Gastrocnemius medialis (tissue), 4 donors: ENCODE measurements around the gene HUWE1. TPM values are rescaled to one million over a fixed set of nuclear protein-coding genes. Genes with fewer than 3 reads are reported as not detected.

Experiments used
- ATAC-seq, 2 donors: fragments of 150-250 bp; one replicate each; pipeline ENCODE4 v1.9.1; 2016
- DNase-seq, 2 donors: peaks; one replicate each; pipeline ENCODE4 v3.0.0-alpha.2; 2019
- H3K27ac ChIP-seq, 4 donors: fragments of 200-600 bp; sonication (generic); 1 replicate in 1 of 4; 2 replicates in 3 of 4; pipeline ENCODE4 v1.5.1; 2016 to 2018; ENCODE audit warnings: mild to moderate bottlenecking in 2 of 4, moderate library complexity in 1 of 4
- H3K27me3 ChIP-seq, 3 donors: fragments of 200-600 bp; sonication (generic) in 2 of 3; 1 replicate in 1 of 3; 2 replicates in 2 of 3; pipeline versions ENCODE4 v1.5.1 to v1.6.0; 2016 to 2019; ENCODE audit warnings: mild to moderate bottlenecking in 1 of 3, moderate library complexity in 1 of 3
- H3K36me3 ChIP-seq, 2 donors: fragments of 200-600 bp; sonication (generic) in 1 of 2; one replicate each; pipeline ENCODE4 v1.5.1; 2017 to 2018
- H3K4me1 ChIP-seq, 2 donors: fragments of 200-600 bp; sonication (generic) in 1 of 2; one replicate each; pipeline ENCODE4 v1.5.1; 2016 to 2017; ENCODE audit warnings: mild to moderate bottlenecking in 2 of 2
- H3K4me3 ChIP-seq, 4 donors: fragments of 200-600 bp; sonication (generic) in 3 of 4; 1 replicate in 1 of 4; 2 replicates in 3 of 4; pipeline ENCODE4 v1.5.1; 2016 to 2019; ENCODE audit warnings: mild to moderate bottlenecking in 2 of 4
- H3K9me3 ChIP-seq, 3 donors: fragments of 200-600 bp; sonication (generic) in 2 of 3; 1 replicate in 1 of 3; 2 replicates in 2 of 3; pipeline ENCODE4 v1.5.1; 2016 to 2019
- CTCF ChIP-seq, 5 experiments: fragments of 450-650 bp in 3 of 5; fragments of 200-600 bp in 2 of 5; sonication (generic) in 2 of 5; IDR thresholded peaks in 4 of 5; conservative IDR thresholded peaks in 1 of 5; 1 replicate in 4 of 5; 2 replicates in 1 of 5; pipeline ENCODE4 v1.5.1; 2016 to 2019; ENCODE audit warnings: antibody characterized with exemption in 5 of 5, mild to moderate bottlenecking in 3 of 5, moderate library complexity in 3 of 5
- POLR2A ChIP-seq, 2 donors: fragments of 450-650 bp; IDR thresholded peaks; one replicate each; pipeline ENCODE4 v1.6.1; 2017; ENCODE audit warnings: antibody characterized with exemption in 2 of 2, mild to moderate bottlenecking in 2 of 2, moderate library complexity in 2 of 2
- in situ Hi-C, 4 donors: fragments of 200-750 bp; cut with MboI; loops; one replicate each; pipeline versions ENCODE4 v1.15.0 to v1.8.0; 2017; ENCODE audit warnings: low sequenced_read_pairs in 4 of 4
- intact Hi-C: fragments of 100-400 bp; cut with DNase I; formaldehyde crosslinking; loops from one replicate; pipeline ENCODE4 v1.15.1; 2023; ENCODE audit warnings: low total_unique reads
- total RNA-seq, 4 donors: library from RNA; depleted of rRNA; stranded (reverse); fragments of >200 nt; gene quantifications; one replicate each; pipeline versions ENCODE4 v1.1.0 to v1.2.3, GENCODE V29; 2016

Gene HUWE1
- total RNA-seq, 4 donors from 2014 or later, result 99.7 to 173 (median 142) TPM

DNA sequence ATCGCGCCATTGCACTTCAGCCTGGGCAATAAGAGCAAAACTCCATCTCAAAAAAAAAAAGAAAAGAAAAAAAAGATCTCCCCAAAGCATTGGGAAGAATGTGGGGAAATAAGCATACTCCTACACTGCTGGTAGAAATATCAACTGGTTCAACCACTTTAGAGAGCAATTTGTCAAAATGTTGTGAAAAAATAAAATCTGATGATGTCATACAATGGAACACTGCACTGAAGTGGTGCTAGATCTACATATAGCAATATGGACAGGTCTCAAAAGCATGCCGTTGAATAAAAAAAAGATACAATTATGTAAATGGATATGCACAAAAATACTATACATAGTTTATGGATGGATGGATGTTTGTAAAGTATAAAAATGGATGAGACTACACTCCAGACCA lies 18.3 kb upstream of the HUWE1 start:
- in situ Hi-C loops (no loop called here), intact Hi-C loops (no loop called here)
- Histone ChIP-seq H3K4me3 (no peak overlapping the region), H3K27me3 (no peaks in the 10 kb centered on the region), H3K36me3 (no peaks in the 10 kb centered on the region), H3K4me1 (no peaks in the 10 kb centered on the region), H3K9me3 (no peaks in the 10 kb centered on the region), H3K27ac (no peak overlapping the region)
- DNase-seq, result no peak
- ATAC-seq, result no peak
- TF ChIP-seq CTCF (IDR thresholded peaks at IDR 0.05 in 4 of 5, conservative IDR thresholded peaks at IDR 0.05 in 1 of 5) (no peak), POLR2A (IDR thresholded peaks at IDR 0.05) (no peak)

DNA sequence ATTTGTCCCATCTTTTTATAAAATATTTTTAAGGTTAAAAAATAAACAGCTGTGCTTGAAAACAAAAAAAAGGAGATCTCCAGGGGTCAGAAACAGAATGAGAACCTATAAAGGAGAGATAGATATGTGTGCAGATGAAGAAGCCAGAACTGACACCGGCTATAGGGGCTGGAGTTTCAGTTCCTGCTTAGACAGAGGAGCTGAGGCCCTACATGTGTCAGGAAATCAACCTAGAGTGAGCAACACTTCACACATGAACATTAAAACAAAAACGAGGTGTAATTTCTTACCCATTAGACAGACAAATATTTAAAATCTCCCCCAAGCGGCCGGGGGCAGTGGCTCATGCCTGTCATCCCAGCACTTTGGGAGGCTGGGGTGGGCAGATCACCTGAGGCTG lies 17.8 kb upstream of the HUWE1 start:
- DNase-seq (no peak), ATAC-seq (no peak)
- intact Hi-C loops, result no loop called here

GRCh38 chrX:53695946-53696549 lies 9.5 kb upstream of the HUWE1 start:
- no peaks in the 10 kb centered on the region for H3K4me1 ChIP-seq
- H3K9me3 ChIP-seq, result no peaks in the 10 kb centered on the region
- H3K27me3 ChIP-seq, result no peaks in the 10 kb centered on the region
- H3K4me3 ChIP-seq, result no peak overlapping the region
- ATAC-seq, result no peak
- H3K27ac ChIP-seq, result no peak overlapping the region
- DNase-seq, result no peak
- H3K36me3 ChIP-seq, result no peaks in the 10 kb centered on the region
- no peak for TF ChIP-seq POLR2A (IDR thresholded peaks at IDR 0.05)
- no peak for TF ChIP-seq CTCF (IDR thresholded peaks at IDR 0.05 in 4 of 5, conservative IDR thresholded peaks at IDR 0.05 in 1 of 5)
- in situ Hi-C loops (no loop called here), intact Hi-C loops (no loop called here)

More for the DNA sequence above, 17.8 kb upstream of the HUWE1 start:
- Histone ChIP-seq H3K4me3 (no peak overlapping the region), H3K27ac (no peak overlapping the region), H3K27me3 (no peaks in the 10 kb centered on the region), H3K36me3 (no peaks in the 10 kb centered on the region), H3K9me3 (no peaks in the 10 kb centered on the region), H3K4me1 (no peaks in the 10 kb centered on the region)
- in situ Hi-C loops, result no loop called here
- TF ChIP-seq POLR2A (IDR thresholded peaks at IDR 0.05), result no peak
- TF ChIP-seq CTCF (IDR thresholded peaks at IDR 0.05 in 4 of 5, conservative IDR thresholded peaks at IDR 0.05 in 1 of 5), result no peak

DNA sequence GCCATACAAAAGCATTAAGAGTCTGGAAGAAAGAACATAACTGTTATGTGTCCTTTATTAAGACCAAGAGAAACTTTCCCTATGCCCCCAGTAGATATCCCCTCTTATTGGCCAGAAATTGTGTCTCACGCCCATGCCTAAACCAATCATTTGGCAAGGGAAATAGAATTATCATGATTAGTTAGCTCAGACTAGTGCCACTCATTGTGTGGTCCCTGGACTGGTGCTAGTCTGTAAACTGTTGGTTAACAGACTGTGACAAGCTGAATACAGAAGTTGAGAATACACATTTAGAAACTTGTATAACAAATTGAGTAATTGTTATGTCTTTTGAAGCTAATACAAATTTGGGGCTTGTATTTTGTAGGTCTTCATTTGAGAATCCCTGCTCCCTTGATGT lies 8.1 kb upstream of the HUWE1 start:
- in situ Hi-C loops, result no loop called here

More for the DNA sequence above, 8.1 kb upstream of the HUWE1 start:
- intact Hi-C loops, result no loop called here
- Histone ChIP-seq H3K36me3 (no peaks in the 10 kb centered on the region), H3K4me1 (no peaks in the 10 kb centered on the region), H3K9me3 (no peaks in the 10 kb centered on the region), H3K27ac (no peak overlapping the region), H3K27me3 (no peaks in the 10 kb centered on the region), H3K4me3 (no peak overlapping the region)
- no peak for ATAC-seq
- no peak for TF ChIP-seq POLR2A (IDR thresholded peaks at IDR 0.05)
- TF ChIP-seq CTCF (IDR thresholded peaks at IDR 0.05 in 4 of 5, conservative IDR thresholded peaks at IDR 0.05 in 1 of 5), result no peak
- DNase-seq, result no peak
